Karpas-422 (cell line): ENCODE data around the gene SAMD13. TPM values are rescaled to one million over a fixed set of nuclear protein-coding genes. Genes with fewer than 3 reads are reported as not detected.

ENCODE experiments used
- DNase-seq: peaks from one replicate; pipeline ENCODE4 v3.0.0-alpha.2; 2015
- H2AFZ ChIP-seq: fragments of 200-600 bp; sonication (generic); 2 replicates; pipeline ENCODE4 v1.6.1; 2014; ENCODE audit warnings: antibody characterized with exemption, low read length, mixed read lengths
- H3K27ac ChIP-seq: fragments of 200-600 bp; sonication (generic); 2 replicates; pipeline ENCODE4 v1.5.1; 2014; ENCODE audit warnings: mild to moderate bottlenecking, low read length, moderate library complexity
- H3K27me3 ChIP-seq: fragments of 200-600 bp; sonication (generic); 2 replicates; pipeline ENCODE4 v1.6.1; 2014; ENCODE audit warnings: low read length, mixed read lengths
- H3K36me3 ChIP-seq: fragments of 200-600 bp; sonication (generic); 2 replicates; pipeline ENCODE4 v1.6.1; 2014; ENCODE audit warnings: low read length, mixed read lengths; ENCODE audit not compliant: insufficient read depth
- H3K4me1 ChIP-seq: fragments of 200-600 bp; sonication (generic); 2 replicates; pipeline ENCODE4 v1.6.1; 2014; ENCODE audit warnings: mild to moderate bottlenecking, low read length, mixed read lengths
- H3K4me2 ChIP-seq: fragments of 200-600 bp; sonication (generic); 2 replicates; pipeline ENCODE4 v1.6.1; 2014; ENCODE audit warnings: low read length, low read depth, mild to moderate bottlenecking; ENCODE audit not compliant: poor library complexity, severe bottlenecking
- H3K4me3 ChIP-seq: fragments of 200-600 bp; sonication (generic); 2 replicates; pipeline ENCODE4 v1.5.1; 2014; ENCODE audit warnings: mild to moderate bottlenecking, antibody characterized with exemption, low read length, mixed read lengths
- H3K79me2 ChIP-seq: fragments of 200-600 bp; sonication (generic); 2 replicates; pipeline ENCODE4 v1.6.1; 2014; ENCODE audit warnings: mild to moderate bottlenecking, low read length, mixed read lengths
- H3K9ac ChIP-seq: fragments of 200-600 bp; sonication (generic); 2 replicates; pipeline ENCODE4 v1.6.0; 2014; ENCODE audit warnings: low read length
- H3K9me2 ChIP-seq: fragments of 200-600 bp; sonication (generic), shearing (Covaris generic); replicated peaks from 2 replicates; pipeline ENCODE4 v1.6.0; 2014; ENCODE audit warnings: mild to moderate bottlenecking, low read length, moderate library complexity; ENCODE audit not compliant: insufficient read depth
- H3K9me3 ChIP-seq: fragments of 300-700, 200-600 bp; sonication (generic); 2 replicates; pipeline ENCODE4 v1.6.1; 2014; ENCODE audit warnings: low read length, mixed read lengths
- H4K20me1 ChIP-seq: fragments of 200-600 bp; sonication (generic); 2 replicates; pipeline ENCODE4 v1.6.1; 2014; ENCODE audit warnings: mild to moderate bottlenecking, antibody characterized with exemption, low read length, low read depth; ENCODE audit not compliant: insufficient read depth
- total RNA-seq: library from RNA; depleted of rRNA; stranded (reverse); fragments of >200 nt; shearing (Covaris generic); gene quantifications from 2 replicates; pipeline ENCODE4 v1.2.3, GENCODE V29; 2014; ENCODE audit warnings: low replicate concordance

SAMD13 gene
- total RNA-seq, 1 experiment from 2014 or later: 3.1 TPM

DNA sequence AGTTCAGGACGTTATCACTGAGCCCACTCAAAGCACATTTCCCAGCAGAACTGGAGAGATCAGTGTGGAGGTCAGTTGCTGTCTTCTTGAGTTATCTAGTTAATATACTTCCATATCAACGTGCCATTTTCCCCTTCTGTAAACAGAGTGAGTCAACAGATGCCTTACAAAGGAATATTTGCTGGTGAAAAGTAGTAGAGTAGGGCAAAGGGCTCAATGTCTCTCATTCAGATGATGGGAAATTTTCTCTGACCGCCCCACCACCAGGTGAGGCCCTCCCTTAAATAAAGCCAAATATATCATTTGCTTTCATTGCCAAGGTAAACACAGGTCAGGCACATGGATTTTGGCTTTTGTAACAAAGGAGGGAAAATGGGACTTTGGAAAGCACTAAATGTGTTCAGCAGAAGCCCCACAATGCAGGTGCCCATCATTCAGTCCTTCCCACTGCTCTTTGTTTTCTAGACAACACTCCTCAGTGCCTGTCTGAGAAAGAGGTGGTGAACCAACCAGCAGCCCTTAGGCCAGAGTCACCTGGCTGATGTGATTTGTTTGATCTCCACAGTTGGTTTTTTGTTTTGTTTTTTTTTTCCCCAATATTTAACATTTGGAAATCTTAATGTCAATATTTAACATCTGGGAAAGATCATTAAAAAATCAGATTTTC lies 40.5 kb upstream of the SAMD13 start:
- Histone ChIP-seq H2AFZ (no peak overlapping the region), H3K9me3 (no peaks in the 10 kb centered on the region), H3K4me3 (no peak overlapping the region), H3K27ac (no peak overlapping the region), H3K9me2 (no peaks in the 10 kb centered on the region), H3K36me3 (no peaks in the 10 kb centered on the region), H3K79me2 (no peaks in the 10 kb centered on the region), H3K27me3 (no peaks in the 10 kb centered on the region), H3K4me2 (no peak overlapping the region), H3K9ac (no peak overlapping the region), H3K4me1 (no peaks in the 10 kb centered on the region), H4K20me1 (no peaks in the 10 kb centered on the region)
- DNase-seq: peak; percentile 29

DNA sequence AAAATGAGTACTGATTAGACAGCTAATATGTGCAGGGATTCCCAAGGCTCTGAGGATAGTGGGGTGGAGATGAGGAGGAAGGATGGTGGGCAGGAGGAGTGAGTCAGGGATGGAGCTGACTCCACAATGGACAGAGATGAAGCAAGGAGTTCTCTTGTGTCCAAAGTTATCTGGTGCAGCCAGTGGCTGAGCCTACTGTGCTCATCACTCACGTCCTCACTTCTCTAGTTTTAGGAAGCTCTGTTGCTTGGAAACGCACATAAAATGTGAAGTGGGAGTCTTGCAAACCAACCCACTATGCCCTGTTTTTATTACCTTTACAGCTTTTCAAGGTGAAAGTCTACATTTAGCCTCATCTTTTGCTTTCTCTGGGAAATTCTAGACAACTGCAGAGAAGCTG lies 36.5 kb upstream of the SAMD13 start:
- Histone ChIP-seq H2AFZ (no peak overlapping the region), H3K27ac (no peak overlapping the region), H3K27me3 (no peaks in the 10 kb centered on the region), H4K20me1 (no peaks in the 10 kb centered on the region), H3K9ac (no peak overlapping the region), H3K9me3 (no peaks in the 10 kb centered on the region), H3K79me2 (no peaks in the 10 kb centered on the region), H3K4me1 (no peaks in the 10 kb centered on the region), H3K4me3 (no peak overlapping the region), H3K36me3 (no peaks in the 10 kb centered on the region), H3K4me2 (no peak overlapping the region), H3K9me2 (no peaks in the 10 kb centered on the region; the same call in 1 of the 2 replicates)
- DNase-seq: no peak

DNA sequence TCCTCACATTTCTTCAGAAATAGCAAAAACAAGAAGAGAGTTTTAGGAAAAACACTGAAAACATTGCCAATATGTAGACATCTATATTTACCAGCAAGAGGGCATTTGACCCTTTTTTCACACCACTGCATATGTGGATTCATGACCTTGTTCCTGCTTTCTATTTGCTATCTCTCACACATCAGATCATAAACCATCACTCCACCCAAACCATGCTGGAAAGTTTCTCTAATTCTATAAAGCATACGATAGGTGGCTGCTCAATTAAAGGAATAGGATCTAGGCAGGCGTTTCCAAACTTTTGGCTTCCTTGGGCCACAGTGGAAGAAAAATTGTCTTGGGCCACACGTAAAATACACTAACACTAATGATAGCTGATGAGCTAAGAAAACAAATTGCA lies 35.6 kb upstream of the SAMD13 start:
- Histone ChIP-seq H3K27me3 (no peaks in the 10 kb centered on the region), H4K20me1 (no peaks in the 10 kb centered on the region), H3K4me3 (no peak overlapping the region), H3K4me1 (peaks cover under 1% of the 10 kb centered on the region), H2AFZ (no peak overlapping the region), H3K27ac (no peak overlapping the region), H3K9ac (no peak overlapping the region), H3K9me2 (no peaks in the 10 kb centered on the region; the same call in 1 of the 2 replicates), H3K9me3 (no peaks in the 10 kb centered on the region), H3K4me2 (no peak overlapping the region), H3K36me3 (no peaks in the 10 kb centered on the region), H3K79me2 (no peaks in the 10 kb centered on the region)
- no peak for DNase-seq

DNA sequence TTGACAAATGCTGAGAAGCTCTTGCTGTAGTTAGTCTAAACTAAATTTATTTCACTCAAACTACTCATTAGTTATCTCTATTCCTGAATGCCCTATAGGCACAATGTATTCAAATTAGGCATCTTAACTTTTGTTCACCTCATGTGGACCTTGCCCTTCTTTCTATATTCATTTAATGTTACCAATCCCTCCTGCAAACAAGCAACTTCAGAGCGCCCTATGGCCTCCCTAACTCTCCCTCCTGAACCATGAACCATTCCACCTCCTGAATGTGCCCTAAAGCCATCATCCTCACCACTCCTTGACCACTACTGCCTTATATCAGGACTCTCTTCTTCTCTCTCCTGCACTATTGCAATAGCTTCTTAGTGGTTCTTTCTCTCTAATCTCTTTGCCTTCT lies 34.8 kb upstream of the SAMD13 start:
- Histone ChIP-seq H3K36me3 (no peaks in the 10 kb centered on the region), H2AFZ (no peak overlapping the region), H3K9me2 (no peaks in the 10 kb centered on the region; the same call in 1 of the 2 replicates), H3K9me3 (no peaks in the 10 kb centered on the region), H3K4me2 (no peak overlapping the region), H3K79me2 (no peaks in the 10 kb centered on the region), H3K27me3 (no peaks in the 10 kb centered on the region), H4K20me1 (no peaks in the 10 kb centered on the region), H3K27ac (no peak overlapping the region), H3K9ac (no peak overlapping the region), H3K4me1 (peaks cover 10% of the 10 kb centered on the region), H3K4me3 (no peak overlapping the region)
- DNase-seq: no peak

DNA sequence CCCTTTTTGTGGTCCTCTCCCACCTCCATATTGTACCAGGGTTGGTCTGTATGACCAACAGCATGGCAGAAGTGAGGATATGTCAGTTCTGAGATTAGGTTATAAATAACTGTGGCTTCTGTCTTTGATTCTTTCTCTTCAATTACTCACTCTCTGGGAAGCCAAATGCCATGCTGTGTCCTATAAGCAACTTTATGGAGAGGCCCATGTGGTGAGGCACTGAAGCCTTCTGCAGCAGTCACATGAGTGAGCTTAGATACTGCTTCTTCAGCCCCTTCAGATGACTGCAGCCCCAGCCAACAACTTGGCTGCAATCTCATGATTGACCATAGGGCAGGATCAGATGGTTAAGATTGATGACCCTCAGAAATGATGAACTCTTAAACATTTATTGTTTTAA lies 34.0 kb upstream of the SAMD13 start:
- H3K9ac ChIP-seq: no peak overlapping the region
- peaks cover 17% of the 10 kb centered on the region for H3K4me1 ChIP-seq
- H3K27me3 ChIP-seq: no peaks in the 10 kb centered on the region
- no peaks in the 10 kb centered on the region for H3K79me2 ChIP-seq
- H3K36me3 ChIP-seq: no peaks in the 10 kb centered on the region
- no peaks in the 10 kb centered on the region for H4K20me1 ChIP-seq
- H3K4me2 ChIP-seq: no peak overlapping the region
- no peak overlapping the region for H3K4me3 ChIP-seq
- H3K9me2 ChIP-seq: no peaks in the 10 kb centered on the region; the same call in 1 of the 2 replicates
- H3K9me3 ChIP-seq: no peaks in the 10 kb centered on the region
- no peak overlapping the region for H3K27ac ChIP-seq
- no peak for DNase-seq
- H2AFZ ChIP-seq: 0 out of 2 replicates have a peak overlapping the region, but pooled peaks have one; percentile 18

DNA sequence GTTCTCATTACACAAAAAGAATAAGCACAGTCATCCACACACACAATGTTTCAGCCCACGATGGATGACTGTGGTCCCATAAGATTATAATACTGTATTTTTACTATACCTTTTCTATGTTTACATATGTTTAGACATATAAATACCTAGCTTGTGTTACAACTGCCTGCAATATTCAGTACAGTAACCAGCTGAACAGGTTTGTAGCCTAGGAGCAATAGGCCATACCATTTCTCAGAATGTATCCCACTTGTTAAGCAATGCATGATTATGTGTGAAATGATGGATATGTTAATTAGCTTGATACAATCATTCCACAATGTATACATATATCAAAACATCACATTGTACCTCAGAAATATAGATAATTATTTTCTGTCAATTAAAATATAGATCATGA lies 33.2 kb upstream of the SAMD13 start:
- no peaks in the 10 kb centered on the region for H3K27me3 ChIP-seq
- H3K9me2 ChIP-seq: no peaks in the 10 kb centered on the region; the same call in 1 of the 2 replicates
- H3K9me3 ChIP-seq: peaks cover 3% of the 10 kb centered on the region; the same call in 1 of the 2 replicates
- no peak overlapping the region for H3K9ac ChIP-seq
- H3K4me2 ChIP-seq: no peak overlapping the region
- peaks cover 23% of the 10 kb centered on the region for H3K4me1 ChIP-seq
- no peak overlapping the region for H2AFZ ChIP-seq
- no peaks in the 10 kb centered on the region for H4K20me1 ChIP-seq
- DNase-seq: no peak
- no peak overlapping the region for H3K27ac ChIP-seq
- H3K36me3 ChIP-seq: no peaks in the 10 kb centered on the region
- H3K79me2 ChIP-seq: no peaks in the 10 kb centered on the region
- no peak overlapping the region for H3K4me3 ChIP-seq

DNA sequence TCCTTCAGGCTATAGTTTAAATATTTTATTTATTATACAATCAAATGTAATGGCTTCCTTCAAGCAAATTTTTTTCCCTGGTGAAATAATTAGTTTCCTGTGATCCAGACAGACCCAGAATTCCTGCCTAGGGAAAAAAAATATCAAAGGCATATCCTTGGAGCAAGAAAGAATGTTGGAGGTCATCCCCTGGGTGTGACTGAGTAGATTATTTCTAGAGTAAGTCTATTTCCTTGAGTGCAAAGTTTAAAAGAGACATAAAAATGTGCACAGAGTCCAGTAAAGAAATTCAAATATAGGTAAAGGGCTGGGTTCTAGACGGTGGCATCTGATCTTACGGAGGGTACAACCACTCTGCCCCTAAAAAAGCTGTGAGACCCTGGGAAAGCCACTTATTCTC lies 32.2 kb upstream of the SAMD13 start:
- no peak overlapping the region for H3K27ac ChIP-seq
- no peaks in the 10 kb centered on the region; the same call in 1 of the 2 replicates for H3K9me2 ChIP-seq
- H3K79me2 ChIP-seq: no peaks in the 10 kb centered on the region
- H3K4me1 ChIP-seq: peaks cover 23% of the 10 kb centered on the region
- H3K4me2 ChIP-seq: no peak overlapping the region
- H2AFZ ChIP-seq: no peak overlapping the region
- H4K20me1 ChIP-seq: no peaks in the 10 kb centered on the region
- no peak for DNase-seq
- no peak overlapping the region for H3K9ac ChIP-seq
- H3K36me3 ChIP-seq: no peaks in the 10 kb centered on the region
- no peaks in the 10 kb centered on the region for H3K27me3 ChIP-seq
- peaks cover 4% of the 10 kb centered on the region; the same call in 1 of the 2 replicates for H3K9me3 ChIP-seq
- no peak overlapping the region for H3K4me3 ChIP-seq

DNA sequence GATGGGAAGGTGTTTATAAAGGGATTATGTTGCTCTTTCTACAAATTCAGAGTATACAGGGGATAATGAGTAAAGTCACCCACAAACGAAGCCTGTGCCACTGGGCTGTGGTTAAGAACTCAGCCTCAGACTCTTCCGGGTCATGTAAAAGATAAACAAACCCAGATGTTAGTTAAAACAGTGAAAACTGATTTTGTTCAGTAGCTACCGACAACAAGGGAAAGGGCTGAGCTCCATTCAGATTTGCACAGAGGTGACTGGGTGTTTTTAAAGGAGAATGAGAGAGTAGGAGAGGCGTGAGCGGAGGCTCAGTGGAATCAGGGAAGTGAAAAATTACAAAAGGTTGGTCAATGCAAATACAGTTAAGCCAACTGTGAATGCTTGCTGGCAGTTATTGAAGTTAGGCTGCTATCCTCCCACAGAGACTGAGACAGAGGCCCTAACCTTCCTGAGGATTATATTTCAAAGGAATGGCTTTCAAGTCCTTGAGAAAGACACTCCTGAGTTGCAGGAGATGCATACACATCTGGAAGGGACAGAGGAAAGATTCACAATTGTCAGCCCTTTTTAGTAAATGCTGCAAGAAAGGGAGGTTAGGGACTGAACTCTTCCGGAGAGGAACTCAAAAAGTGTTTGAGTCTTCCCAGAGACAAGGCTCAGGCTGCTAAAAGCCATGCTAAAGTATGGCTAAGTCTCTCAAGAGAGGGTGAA lies 29.9 kb upstream of the SAMD13 start:
- H3K9me2 ChIP-seq: no peaks in the 10 kb centered on the region; the same call in 1 of the 2 replicates
- no peaks in the 10 kb centered on the region for H3K27me3 ChIP-seq
- H3K27ac ChIP-seq: peak overlapping the region; percentile 87
- peak overlapping the region; percentile 49 for H3K4me3 ChIP-seq
- H4K20me1 ChIP-seq: no peaks in the 10 kb centered on the region
- peaks cover 23% of the 10 kb centered on the region for H3K4me1 ChIP-seq
- peak overlapping the region; percentile 50 for H3K9ac ChIP-seq
- peak; percentile 85 for DNase-seq
- H3K79me2 ChIP-seq: no peaks in the 10 kb centered on the region
- peaks cover 4% of the 10 kb centered on the region; the same call in 1 of the 2 replicates for H3K9me3 ChIP-seq
- H3K4me2 ChIP-seq: peak overlapping the region; percentile 71
- H2AFZ ChIP-seq: peak overlapping the region; percentile 52
- H3K36me3 ChIP-seq: no peaks in the 10 kb centered on the region
